Retinal pigment epithelial cell (primary cell): ENCODE data around the gene RPUSD3.

ENCODE experiments used
- DNase-seq: peaks from one replicate; pipeline ENCODE4 v3.0.0-alpha.2; 2010; ENCODE audit warnings: low read depth
- H3K4me3 ChIP-seq: 2 replicates; pipeline ENCODE4 v1.5.1; 2011; ENCODE audit warnings: mild to moderate bottlenecking, low read length, control low read depth, moderate library complexity
- TF ChIP-seq, protein P1 (sequence below): conservative IDR thresholded peaks from 2 replicates; pipeline ENCODE4 v1.5.1; 2011; ENCODE audit warnings: low read depth, low read length, control low read depth, inconsistent platforms

RPUSD3 gene

GRCh38 chr3:9841015-9841414 lies 2.8 kb downstream of the RPUSD3 start:
- no peak for DNase-seq
- TF ChIP-seq, protein P1, sequence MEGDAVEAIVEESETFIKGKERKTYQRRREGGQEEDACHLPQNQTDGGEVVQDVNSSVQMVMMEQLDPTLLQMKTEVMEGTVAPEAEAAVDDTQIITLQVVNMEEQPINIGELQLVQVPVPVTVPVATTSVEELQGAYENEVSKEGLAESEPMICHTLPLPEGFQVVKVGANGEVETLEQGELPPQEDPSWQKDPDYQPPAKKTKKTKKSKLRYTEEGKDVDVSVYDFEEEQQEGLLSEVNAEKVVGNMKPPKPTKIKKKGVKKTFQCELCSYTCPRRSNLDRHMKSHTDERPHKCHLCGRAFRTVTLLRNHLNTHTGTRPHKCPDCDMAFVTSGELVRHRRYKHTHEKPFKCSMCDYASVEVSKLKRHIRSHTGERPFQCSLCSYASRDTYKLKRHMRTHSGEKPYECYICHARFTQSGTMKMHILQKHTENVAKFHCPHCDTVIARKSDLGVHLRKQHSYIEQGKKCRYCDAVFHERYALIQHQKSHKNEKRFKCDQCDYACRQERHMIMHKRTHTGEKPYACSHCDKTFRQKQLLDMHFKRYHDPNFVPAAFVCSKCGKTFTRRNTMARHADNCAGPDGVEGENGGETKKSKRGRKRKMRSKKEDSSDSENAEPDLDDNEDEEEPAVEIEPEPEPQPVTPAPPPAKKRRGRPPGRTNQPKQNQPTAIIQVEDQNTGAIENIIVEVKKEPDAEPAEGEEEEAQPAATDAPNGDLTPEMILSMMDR: no peak
- H3K4me3 ChIP-seq: no peak overlapping the region

GRCh38 chr3:9838856-9839255 lies 5.0 kb downstream of the RPUSD3 start:
- no peak for DNase-seq
- no peak overlapping the region for H3K4me3 ChIP-seq

DNA sequence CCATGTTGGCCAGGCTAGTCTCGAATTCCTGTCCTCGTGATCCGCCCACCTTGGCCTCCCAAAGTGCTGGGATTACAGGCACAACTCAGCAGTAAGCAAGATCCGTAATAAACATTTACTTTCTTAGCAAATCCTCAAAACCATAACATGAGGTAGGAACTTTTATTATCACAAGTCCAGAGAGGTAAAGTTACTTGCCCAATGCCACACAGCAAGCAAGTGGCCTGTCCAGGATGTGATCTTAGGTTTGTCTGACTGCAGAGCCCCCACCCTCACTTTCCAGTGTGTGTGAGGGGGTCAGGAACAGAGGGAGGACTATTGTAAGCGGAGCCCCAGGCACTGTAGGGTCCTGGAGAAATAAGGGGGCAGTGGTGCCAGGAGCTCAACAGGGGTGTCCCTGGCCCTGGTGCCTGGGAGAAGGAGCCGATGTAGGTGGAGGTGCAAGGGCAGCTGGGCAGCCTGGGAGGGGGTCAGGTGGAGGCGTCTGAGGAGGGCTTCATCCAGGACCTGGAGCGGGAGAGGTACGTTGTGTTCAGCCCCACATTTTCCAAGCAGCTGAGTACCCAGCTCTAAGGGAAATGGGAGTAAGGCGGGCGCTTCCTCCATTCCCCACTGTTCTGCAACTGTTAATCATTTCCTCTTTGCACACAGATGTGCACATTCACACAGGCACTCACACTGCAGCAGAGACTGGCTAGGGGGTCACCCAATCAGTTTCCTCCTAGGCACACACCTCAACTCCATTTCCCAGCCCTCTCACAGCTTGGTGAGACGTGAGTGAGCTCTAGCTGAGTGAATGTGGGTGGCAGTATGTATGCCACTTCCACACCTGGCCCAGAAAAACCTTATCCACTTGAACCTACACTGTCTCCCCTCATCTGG lies 5.9 kb downstream of the RPUSD3 start:
- DNase-seq: no peak
- TF ChIP-seq, protein P1: no peak
- no peak overlapping the region for H3K4me3 ChIP-seq

More at GRCh38 chr3:9838856-9839255, 5.0 kb downstream of the RPUSD3 start:
- TF ChIP-seq, protein P1: no peak

DNA sequence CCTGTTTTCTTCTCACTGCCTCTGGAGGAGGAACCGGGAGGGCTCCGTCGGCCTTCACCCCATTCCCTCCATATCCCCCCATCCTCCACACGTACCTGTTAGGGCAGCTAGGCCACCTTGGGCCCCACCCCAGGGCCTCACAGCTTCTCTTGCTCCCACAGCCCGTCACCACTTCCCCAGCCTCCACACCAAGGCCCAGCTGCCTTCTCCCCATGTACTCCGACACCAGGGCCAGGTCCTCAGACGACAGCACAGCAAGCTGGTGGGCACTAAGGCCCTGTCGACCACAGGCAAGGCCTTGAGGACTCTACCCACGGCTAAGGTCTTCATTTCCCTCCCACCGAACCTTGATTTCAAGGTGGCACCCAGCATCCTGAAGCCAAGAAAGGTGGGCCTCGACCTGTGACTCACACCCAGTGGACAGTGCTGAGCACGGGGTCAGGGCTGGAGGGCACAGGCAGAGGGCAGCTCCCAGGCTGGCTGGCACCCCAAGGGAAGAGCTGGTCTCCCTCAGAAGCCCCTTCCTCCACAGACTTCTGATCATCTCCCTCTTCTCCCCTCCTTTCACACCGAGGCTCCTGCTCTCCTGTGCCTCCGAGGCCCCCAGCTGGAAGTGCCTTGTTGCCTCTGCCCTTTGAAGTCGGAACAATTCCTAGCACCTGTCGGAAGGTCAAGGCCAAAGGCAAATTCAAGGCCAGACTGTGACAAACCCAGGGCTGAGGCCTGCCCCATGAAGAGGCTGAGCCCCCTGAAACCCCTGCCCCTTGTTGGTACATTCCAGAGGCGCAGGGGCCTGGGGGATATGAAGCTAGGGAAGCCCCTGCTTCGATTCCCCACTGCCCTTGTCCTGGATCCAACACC lies 9.1 kb downstream of the RPUSD3 start:
- no peak for DNase-seq
- H3K4me3 ChIP-seq: no peak overlapping the region
- TF ChIP-seq, protein P1: no peak

DNA sequence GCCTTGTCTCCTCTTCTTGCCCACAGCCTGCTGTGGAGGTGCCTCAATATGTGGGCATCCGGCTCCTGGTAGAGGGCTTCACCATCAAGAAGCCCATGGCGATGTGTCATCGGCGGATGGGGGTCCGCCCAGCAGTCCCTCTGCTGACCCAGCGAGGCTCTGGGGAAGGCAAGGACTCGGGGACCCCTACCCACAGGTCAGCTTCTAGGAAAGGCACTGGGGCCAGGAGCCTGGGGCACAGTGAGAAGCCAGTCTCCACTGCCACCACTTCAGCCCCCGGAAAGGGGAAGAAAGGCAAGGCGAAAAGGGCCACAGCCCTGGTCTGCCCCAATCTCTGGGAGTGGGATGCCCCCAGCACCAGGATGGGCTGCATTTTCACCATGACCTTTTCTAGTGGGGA lies 10.7 kb downstream of the RPUSD3 start:
- H3K4me3 ChIP-seq: no peak overlapping the region
- no peak for DNase-seq
- TF ChIP-seq, protein P1: no peak

- no peak for DNase-seq
- no peak overlapping the region for H3K4me3 ChIP-seq
- TF ChIP-seq, protein P1: no peak
These were observed 12.6 kb downstream of the RPUSD3 start for GRCh38 chr3:9831253-9831652.
